Embryonic facial prominence (tissue), 1 donor: ENCODE results near the gene FAM120AOS.
"Not testable (repeated sequence)": the region's sequence is repeated elsewhere in the genome, so short reads cannot be mapped to it uniquely, and the experiment has no call there.

Experiments used
- DNase-seq: peaks from one replicate; pipeline ENCODE4 v3.0.0-alpha.2; 2016; ENCODE audit errors: extremely low spot score

FAM120AOS gene

DNA sequence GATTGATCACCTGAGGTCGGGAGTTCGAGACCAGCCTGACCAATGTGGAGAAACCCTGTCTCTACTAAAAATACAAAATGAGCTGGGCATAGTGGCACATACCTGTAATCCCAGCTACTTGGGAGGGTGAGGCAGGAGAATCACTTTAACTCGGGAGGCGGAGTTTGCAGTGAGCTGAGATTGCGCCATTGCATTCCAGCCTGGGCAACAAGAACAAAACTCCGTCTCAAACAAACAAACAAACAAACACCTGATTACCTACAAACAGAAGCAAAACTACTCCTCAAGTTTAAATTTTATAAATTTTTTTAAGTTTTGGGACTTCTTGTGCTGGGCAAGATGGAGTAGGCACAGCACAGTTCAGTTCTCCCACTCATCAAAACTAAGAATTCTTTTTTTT lies 14.1 kb downstream of the FAM120AOS start:
- not testable (repeated sequence) for DNase-seq

- DNase-seq = no peak
These were observed 15.4 kb downstream of the FAM120AOS start for GRCh38 chr9:93437996-93438395.

DNA sequence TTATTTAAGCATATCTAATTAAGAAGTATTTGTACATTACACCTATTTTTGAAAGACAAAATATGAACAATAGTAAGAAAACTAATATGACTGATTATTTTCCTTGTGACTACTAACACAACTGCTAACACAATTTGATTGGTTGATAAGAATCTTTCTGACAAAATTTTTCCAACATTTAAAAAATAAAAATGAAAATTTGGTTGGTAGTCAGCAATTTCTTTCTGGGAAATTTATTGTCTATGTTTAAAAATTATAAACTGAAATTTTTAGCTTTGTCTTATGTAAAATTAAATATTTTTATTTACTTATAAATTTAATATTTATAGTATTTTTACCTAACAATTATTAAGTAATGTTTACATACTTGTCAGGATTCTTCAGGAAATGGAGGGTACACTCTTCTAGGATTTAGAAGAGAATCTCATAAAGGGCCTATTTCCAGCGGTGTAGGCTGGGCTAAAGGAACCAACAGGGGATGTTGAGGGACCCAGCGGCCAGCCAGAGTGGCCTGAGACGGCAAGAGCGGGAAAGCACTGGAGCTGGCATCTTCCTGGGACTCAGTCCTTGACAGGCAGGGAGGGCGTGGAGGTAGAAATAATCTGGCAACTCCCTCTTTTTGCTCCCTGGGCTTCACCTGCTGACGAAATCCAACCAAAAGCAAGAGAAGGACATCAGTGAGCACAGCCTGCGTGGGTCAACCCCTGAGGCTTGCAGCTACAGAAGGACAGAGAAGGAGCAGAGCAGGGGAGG lies 16.6 kb downstream of the FAM120AOS start:
- no peak for DNase-seq

- no peak for DNase-seq
These were observed 17.2 kb downstream of the FAM120AOS start for GRCh38 chr9:93436218-93436617.

- no peak for DNase-seq
These were observed 18.0 kb downstream of the FAM120AOS start for GRCh38 chr9:93435386-93435785.

- no peak for DNase-seq
These were observed 19.3 kb downstream of the FAM120AOS start for GRCh38 chr9:93434056-93434455.

DNA sequence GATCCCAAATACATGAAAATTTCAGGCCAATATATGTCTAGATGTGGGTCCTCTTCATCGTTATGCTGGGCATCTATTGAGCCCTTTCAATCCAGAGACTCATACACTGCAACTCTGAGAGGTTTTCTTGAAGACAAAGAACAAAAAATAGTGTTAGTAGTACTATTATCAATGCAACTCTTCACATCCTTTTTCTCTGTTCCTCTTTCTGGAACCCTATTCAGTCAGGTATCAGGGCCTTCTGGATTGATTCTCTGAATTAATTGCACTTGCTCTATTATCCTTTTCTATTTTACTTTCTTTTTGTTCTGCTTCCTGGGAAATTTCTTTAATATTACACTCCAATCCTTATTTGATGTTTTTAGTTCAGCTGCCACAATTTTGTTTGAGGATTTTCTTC lies 20.4 kb downstream of the FAM120AOS start:
- no peak for DNase-seq

- DNase-seq = no peak
These were observed 21.8 kb downstream of the FAM120AOS start for GRCh38 chr9:93431539-93432105.

DNA sequence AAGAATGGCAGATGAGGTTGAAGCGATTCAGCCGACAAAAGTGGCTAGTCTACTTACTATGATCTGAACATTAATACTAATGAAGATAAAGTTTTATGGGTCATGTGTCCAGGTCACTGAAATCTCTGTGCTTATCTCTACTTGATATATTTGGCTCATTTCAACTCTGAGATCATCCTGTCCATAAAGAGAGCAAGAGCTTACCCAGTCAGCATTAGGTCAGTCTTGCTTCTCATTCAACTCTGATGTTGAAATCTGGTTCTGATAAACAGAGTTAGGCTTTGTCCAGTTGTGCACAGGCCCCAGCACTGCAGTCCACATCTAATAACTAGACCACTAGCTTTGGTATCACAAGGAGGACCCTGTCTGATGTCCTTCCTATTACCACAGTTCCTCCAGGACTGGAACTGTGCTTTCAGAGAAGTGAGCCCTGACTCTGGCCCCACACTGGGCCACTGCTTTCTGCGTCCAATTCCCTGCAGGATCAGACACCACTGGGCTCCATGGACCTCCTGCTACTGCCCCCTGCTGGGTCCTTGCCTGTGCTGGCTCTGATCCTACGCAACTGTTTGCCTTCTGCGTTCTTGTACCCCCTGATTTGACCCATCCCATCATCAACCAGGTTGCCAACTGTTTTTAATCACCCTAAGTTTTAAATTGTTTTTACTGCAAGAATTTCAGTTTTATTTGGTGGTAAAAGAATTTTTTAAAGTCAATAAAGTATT lies 25.6 kb downstream of the FAM120AOS start:
- DNase-seq = no peak

GRCh38 chr9:93422977-93423616 lies 30.3 kb downstream of the FAM120AOS start:
- DNase-seq = no peak

- no peak for DNase-seq
These were observed 34.4 kb downstream of the FAM120AOS start for GRCh38 chr9:93419023-93419422.

- DNase-seq = no peak
These were observed 35.8 kb downstream of the FAM120AOS start for GRCh38 chr9:93417538-93417937.

DNA sequence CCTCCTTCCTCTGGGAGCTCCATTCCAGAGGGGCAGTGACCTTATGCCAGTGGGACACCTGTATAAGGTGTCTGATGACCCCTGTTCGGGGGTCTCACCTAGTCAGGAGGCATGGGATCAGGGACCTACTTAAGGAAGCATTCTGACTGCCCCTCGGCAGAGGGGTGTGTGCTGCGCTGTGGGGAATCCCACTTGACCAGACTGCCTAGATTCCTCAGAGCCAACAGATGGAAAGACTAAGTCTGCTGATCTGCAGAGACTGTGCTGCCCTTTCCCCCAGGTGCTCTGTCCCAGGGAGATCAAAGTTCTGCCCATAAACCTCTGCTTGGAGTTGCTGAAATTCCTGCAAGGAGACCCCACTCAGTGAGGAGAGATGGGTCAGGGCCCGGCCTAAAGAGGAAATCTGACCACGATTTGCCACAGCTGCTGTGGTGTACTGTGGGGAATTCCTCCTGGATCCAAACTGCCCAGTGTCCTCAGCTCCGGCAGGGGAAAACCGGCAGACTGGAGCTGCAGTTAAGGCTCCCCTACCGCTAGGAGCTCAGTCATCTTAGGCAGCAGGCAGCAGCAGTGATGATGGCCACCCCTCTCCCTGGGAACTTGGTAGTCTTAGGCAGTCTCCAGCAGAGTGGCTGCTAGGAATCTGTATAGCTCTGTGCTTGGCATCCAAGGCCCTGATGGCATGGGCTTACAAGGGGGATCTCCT lies 36.7 kb downstream of the FAM120AOS start:
- DNase-seq = no peak

GRCh38 chr9:93415176-93415690 lies 38.1 kb downstream of the FAM120AOS start:
- DNase-seq = no peak

DNA sequence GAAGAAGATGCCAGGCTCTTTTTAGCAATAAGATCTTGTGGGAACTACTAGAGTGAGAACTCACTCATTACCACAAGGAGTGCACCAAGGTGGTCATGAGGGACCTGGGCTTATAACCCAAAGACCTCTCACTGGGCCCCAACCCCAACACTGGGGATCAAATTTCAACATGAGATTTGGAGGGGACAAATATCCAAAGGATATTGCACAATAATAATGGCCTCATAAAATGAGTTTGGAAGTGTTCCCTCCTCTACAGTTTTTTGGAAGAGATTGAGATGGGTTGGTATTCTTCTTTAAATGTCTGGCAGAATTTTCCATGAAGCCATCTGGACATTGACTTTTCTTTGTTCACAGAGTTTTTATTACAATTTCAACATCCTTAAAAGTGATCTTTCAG lies 39.9 kb downstream of the FAM120AOS start:
- no peak for DNase-seq

GRCh38 chr9:93406371-93406770 lies 47.0 kb downstream of the FAM120AOS start:
- DNase-seq = no peak

DNA sequence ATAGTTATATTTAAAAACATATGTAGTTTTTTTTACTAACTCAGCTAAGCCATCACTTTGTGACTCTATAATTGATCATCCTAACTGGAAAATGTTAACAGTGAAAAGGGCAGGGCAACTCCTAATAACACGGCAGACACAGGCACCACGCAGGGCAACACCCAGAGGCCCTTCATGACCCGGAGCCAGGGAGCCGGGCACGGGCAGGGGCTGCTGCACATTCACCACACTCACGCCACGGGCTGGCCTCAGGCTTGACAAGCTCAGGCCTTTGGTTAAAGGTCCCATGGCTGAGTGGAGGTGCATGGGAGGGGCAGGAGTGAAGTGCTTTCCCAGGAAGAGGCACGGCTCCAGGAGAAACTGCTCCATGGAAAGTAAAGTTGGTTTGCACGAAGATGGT lies 54.9 kb downstream of the FAM120AOS start:
- DNase-seq = no peak

DNA sequence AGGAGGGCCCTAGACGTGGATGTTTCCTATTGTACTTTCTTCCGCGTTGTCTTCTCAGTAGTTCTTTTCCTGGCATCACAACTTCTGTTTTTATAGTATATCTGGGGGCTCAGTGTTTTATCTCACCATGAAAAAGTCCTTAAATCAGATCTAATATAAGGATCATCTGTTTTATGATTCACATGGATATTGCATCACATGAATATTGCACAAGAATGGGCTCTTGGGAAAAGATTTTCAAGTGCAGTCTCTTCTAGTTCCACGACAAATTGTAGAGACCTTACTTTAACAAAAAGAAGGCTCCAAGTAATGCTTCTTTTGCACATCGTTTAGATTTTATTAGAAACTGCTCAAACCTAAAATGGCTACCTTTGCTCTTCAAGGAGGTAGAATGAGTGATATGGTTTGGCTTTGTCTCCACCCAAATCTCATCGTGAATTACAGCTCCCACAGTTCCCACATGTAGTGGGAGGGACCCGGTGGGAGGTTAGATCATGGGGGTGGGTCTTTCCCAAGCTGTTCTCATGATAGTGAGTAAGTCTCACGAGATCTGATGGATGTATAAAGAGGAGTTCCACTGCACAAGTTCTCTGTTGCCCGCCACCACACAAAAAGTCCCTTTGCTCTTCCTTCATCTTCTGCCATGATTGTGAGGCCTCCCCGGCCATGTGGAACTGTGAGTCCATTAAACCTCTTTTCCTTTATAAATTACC lies 55.6 kb downstream of the FAM120AOS start:
- no peak for DNase-seq
